PFSK-1 (cell line): Measurements from ENCODE around the gene ANXA6.

Experiments used
- FOXP2 ChIP-seq: optimal IDR thresholded peaks from 2 replicates; pipeline ENCODE3; 2011; ENCODE audit warnings: borderline replicate concordance, control low read depth, inconsistent platforms; ENCODE audit not compliant: insufficient read depth; ENCODE audit errors: extremely low read length, extremely low read depth
- POLR2AphosphoS5 ChIP-seq: IDR thresholded peaks from 2 replicates; pipeline ENCODE4 v1.6.1; 2012; ENCODE audit warnings: low read depth, mild to moderate bottlenecking, control low read depth, low read length, moderate library complexity
- REST ChIP-seq, 2 experiments: IDR thresholded peaks; 2 replicates each; pipeline versions ENCODE4 v1.6.1 to v1.8.0; 2011 to 2012; ENCODE audit warnings: low read depth in 2 of 2, low read length in 2 of 2, control low read depth in 1 of 2, inconsistent platforms in 1 of 2, mild to moderate bottlenecking in 1 of 2, moderate library complexity in 1 of 2; ENCODE audit not compliant: insufficient read depth in 1 of 2
- SIN3A ChIP-seq: IDR thresholded peaks from 2 replicates; pipeline ENCODE4 v1.6.1; 2012; ENCODE audit warnings: mild to moderate bottlenecking, low read length, moderate library complexity, borderline replicate concordance; ENCODE audit not compliant: insufficient read depth
- TAF1 ChIP-seq: IDR thresholded peaks from 2 replicates; pipeline ENCODE4 v1.6.1; 2012; ENCODE audit warnings: low read length, control low read depth, borderline replicate concordance; ENCODE audit not compliant: insufficient read depth

GRCh38 chr5:151143645-151144044 lies 13.9 kb downstream of the ANXA6 start:
- TF ChIP-seq SIN3A (no peak), TAF1 (no peak), POLR2AphosphoS5 (no peak), FOXP2 (no peak), REST (IDR thresholded peaks at IDR 0.05; ENCODE audit: insufficient read depth in 1 of 2, low read depth in 2 of 2, low read length in 2 of 2) (no peak)
